Right lobe of liver (tissue), 4 donors: ENCODE data around the gene PLGRKT.

ENCODE experiments used
- POLR2A ChIP-seq: fragments of 450-650 bp; IDR thresholded peaks from one replicate; pipeline ENCODE4 v1.6.1; 2017; ENCODE audit warnings: antibody characterized with exemption, mild to moderate bottlenecking
- TF ChIP-seq, protein P1 (sequence below), 4 donors: fragments of 200-600 bp in 3 of 4; fragments of 450-650 bp in 1 of 4; IDR thresholded peaks; one replicate each; pipeline versions ENCODE4 v1.5.1 to v1.8.0; 2016 to 2022; ENCODE audit warnings: antibody characterized with exemption in 4 of 4, mild to moderate bottlenecking in 2 of 4
- donor health status: DM: no; HTN: no; CAD: no.
- donor health status: DM: no; HTN: no; CAD: no.
- donor health status: DM: no; HTN: yes; CAD: no.

DNA sequence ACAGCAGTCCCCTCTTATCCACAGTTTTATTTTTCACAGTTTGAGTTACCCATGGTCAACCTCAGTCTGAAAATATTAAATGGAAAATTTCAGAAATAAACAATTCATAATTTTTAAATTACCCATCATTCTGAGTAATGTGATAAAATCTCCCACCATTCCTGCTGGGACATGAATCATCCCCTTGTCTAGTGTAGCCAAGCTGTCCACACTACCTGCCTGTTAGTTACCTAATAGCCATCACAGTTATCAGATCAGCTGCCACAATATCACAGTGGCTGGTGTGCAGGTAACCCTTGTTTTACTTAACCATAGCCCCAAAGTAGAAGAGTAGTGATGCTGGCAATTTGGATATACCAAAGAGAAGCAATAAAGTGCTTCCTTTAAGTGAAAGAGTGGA lies 10.7 kb downstream of the PLGRKT start:
- TF ChIP-seq, protein P1, sequence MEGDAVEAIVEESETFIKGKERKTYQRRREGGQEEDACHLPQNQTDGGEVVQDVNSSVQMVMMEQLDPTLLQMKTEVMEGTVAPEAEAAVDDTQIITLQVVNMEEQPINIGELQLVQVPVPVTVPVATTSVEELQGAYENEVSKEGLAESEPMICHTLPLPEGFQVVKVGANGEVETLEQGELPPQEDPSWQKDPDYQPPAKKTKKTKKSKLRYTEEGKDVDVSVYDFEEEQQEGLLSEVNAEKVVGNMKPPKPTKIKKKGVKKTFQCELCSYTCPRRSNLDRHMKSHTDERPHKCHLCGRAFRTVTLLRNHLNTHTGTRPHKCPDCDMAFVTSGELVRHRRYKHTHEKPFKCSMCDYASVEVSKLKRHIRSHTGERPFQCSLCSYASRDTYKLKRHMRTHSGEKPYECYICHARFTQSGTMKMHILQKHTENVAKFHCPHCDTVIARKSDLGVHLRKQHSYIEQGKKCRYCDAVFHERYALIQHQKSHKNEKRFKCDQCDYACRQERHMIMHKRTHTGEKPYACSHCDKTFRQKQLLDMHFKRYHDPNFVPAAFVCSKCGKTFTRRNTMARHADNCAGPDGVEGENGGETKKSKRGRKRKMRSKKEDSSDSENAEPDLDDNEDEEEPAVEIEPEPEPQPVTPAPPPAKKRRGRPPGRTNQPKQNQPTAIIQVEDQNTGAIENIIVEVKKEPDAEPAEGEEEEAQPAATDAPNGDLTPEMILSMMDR (IDR thresholded peaks at IDR 0.05) = no peak
- no peak for TF ChIP-seq POLR2A
